Esophagus muscularis mucosa (tissue), 4 donors: ENCODE results near the gene THAP12.

ENCODE experiments used
- EP300 ChIP-seq: sonication (generic); formaldehyde crosslinking; IDR thresholded peaks from one replicate; pipeline ENCODE4 v1.6.1; 2017; ENCODE audit warnings: antibody characterized with exemption
- POLR2A ChIP-seq: fragments of 450-650 bp; IDR thresholded peaks from one replicate; pipeline ENCODE4 v1.6.1; 2017; ENCODE audit warnings: antibody characterized with exemption, moderate library complexity, mild to moderate bottlenecking, low read depth
- POLR2AphosphoS5 ChIP-seq, 2 donors: sonication (generic); formaldehyde crosslinking; IDR thresholded peaks; one replicate each; pipeline ENCODE4 v1.6.1; 2017; ENCODE audit warnings: antibody characterized with exemption in 2 of 2
- TF ChIP-seq, protein P1 (sequence below), 3 experiments: fragments of 200-600 bp in 2 of 3; fragments of 450-650 bp in 1 of 3; sonication (generic) in 2 of 3; IDR thresholded peaks; one replicate each; pipeline ENCODE4 v1.5.1; 2017 to 2019; ENCODE audit warnings: antibody characterized with exemption in 3 of 3, mild to moderate bottlenecking in 2 of 3, moderate library complexity in 1 of 3

DNA sequence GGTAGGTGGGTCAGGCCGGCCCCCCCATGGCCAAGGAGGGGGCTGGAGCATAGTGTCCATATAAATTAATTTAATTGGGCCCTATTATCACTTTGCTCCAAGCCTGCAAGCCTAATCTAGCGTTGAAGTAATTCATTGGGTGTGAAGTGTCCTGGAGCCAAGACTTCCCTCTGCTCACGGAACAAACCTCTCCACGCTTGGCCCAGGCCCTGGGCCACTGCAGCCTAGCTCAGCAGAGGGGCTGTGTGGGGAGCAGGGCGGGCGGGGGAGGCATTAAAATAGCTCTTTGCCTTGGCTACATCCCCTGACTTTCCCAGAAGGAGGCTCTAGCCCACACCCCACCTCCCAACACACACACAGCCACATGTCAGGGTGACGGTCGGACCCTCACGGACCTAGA is 73.5 kb downstream of the THAP12 start:
- TF ChIP-seq, protein P1, sequence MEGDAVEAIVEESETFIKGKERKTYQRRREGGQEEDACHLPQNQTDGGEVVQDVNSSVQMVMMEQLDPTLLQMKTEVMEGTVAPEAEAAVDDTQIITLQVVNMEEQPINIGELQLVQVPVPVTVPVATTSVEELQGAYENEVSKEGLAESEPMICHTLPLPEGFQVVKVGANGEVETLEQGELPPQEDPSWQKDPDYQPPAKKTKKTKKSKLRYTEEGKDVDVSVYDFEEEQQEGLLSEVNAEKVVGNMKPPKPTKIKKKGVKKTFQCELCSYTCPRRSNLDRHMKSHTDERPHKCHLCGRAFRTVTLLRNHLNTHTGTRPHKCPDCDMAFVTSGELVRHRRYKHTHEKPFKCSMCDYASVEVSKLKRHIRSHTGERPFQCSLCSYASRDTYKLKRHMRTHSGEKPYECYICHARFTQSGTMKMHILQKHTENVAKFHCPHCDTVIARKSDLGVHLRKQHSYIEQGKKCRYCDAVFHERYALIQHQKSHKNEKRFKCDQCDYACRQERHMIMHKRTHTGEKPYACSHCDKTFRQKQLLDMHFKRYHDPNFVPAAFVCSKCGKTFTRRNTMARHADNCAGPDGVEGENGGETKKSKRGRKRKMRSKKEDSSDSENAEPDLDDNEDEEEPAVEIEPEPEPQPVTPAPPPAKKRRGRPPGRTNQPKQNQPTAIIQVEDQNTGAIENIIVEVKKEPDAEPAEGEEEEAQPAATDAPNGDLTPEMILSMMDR (IDR thresholded peaks at IDR 0.05), result no peak
- TF ChIP-seq POLR2A (no peak), POLR2AphosphoS5 (IDR thresholded peaks at IDR 0.05) (no peak), EP300 (no peak)
